GM18519 (cell line): Measurements from ENCODE around the gene RBBP5.

ENCODE experiments used
- ATAC-seq: cut with Tn5 transposase; IDR thresholded peaks from one replicate; pipeline ENCODE4 v1.9.1; 2021; ENCODE audit warnings: mild to moderate bottlenecking, moderate library complexity; ENCODE audit not compliant: unreplicated experiment, low FRiP score

RBBP5 gene

DNA sequence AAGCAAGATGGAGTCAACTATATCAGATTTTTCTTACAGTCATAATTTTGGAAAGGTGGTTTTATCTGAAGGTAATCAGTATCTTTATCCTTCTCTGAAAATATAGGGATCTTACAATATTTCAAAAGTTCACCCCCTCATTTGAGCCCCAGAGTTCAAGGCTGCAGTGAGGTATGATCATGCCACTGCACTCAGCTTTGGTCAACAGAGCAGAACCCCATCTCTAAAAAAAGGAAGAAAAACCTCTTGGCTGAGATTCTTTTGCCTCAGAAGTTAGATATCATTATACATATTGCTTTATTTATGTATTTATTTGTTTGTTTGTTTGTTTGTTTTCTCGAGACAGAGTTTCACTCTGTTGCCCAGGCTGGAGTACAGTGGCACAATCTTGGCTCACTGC lies 11.5 kb upstream of the RBBP5 start:
- no peak for ATAC-seq

DNA sequence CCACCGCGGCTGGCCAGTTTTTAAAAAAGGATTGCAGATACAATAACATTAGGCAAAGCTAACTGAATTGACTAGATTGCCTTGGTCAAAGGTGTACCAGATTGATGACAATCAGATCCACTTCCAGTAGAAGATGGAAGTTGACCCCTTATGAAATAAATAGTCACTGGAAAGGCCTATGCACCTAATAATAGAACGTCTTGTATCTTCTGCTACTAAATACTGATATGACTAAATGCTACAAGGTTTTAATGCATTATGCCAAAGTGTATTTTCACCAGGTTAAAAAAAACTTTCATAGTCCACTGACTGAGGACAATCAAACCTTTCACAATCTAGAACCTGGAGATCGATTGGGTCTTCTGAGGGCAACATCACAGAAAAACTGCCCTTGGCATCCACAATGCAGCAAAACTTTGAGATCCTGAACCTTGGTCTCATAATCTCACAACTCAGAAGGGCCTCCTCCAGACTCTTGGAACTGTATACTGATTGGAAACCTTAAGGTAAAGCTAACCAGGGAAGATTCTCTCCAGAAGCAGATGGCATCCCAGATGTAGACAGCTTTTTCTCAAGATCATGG lies 7.8 kb upstream of the RBBP5 start:
- no peak for ATAC-seq

DNA sequence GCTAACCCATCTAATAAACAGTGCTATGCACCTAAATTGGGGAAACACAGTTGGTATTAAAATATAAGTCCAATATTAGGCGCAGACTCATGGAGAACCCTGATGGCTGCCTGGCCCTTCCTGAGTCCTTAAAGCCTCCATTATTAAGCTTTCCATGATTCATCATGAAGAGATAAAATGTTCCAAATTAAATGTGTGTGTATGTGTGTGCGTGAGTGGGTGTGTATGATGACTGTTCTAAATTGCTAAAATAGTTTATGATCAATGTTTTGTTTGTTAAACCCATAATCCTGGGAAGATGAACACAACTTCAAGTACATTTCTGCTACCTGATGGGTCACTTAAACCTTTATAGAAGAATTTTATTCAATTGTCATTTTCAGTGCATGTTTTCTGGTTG lies 6.3 kb upstream of the RBBP5 start:
- no peak for ATAC-seq

DNA sequence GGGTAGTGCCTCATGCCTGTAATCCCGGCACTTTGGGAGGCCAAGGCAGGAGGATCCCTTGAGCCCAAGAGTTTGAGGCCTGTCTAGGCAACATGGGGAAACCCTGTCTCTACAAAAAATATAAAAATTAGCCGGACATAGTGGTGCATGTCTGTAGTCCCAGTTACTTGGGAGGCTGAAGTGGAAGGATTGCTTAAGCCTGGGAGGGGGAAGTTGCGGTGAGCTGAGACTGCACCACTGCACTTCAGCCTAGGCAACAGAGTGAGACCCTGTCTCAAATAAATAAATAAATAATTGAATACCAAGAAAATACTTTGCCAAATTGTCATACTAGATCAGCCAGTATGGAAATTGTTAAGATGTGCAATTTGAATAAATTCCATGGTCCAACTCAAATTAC lies 5.9 kb upstream of the RBBP5 start:
- no peak for ATAC-seq

DNA sequence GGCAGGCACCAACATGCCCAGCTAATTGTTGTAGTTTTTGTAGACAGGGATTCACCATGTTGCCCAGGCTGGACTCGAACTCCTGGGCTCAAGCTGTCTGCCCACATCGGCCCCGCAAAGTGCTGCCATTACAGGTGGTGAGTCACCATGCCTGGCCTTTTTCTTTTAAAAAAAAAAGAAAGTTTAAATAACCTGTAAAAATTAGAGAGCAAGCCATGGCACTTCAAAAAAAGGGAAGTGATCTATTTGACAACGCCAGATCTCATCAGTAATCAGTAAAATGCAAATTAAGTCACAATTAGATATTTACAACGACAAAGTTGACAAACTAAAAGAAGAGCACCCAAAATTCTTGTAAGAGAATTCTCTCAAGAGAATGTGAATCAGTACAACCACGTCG lies 2.9 kb upstream of the RBBP5 start:
- no peak for ATAC-seq

DNA sequence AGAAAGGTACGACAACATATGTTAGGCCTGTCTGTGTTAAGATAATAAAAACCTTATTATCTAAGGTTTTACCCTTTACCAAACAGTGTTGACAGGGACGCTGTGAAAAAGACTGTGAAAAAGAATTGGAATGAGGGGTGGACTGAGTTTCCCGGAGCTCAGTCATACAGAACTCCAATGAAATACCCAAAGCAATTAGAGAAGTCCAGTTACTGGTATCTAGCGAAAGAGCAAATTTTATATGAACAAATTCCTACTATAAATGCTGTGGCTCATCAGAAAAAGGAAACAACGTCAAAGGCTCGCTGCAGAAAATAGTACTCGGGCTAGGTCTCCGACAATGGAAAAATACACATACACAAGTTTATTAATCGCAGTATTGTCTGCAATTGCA lies 708 bp upstream of the RBBP5 start:
- ATAC-seq: no peak

DNA sequence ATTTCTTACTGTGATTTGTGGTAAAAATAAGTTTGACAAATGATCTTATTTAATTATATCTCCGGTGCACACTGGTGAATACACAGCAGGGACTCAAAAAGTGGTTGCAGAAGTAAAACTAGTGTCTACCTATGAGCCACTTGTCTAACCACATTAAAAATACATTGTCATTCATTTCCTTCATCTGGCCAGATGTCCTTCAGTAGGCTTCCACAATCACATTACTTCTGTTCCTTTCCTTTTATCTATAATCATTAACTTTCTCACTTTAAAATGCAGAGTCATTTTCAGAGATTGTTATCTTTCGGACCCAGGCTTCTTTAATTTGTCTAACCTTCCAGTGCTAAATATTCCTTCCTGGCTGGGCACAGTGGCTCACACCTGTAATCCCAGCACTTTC lies 3.0 kb downstream of the RBBP5 start:
- ATAC-seq: no peak

DNA sequence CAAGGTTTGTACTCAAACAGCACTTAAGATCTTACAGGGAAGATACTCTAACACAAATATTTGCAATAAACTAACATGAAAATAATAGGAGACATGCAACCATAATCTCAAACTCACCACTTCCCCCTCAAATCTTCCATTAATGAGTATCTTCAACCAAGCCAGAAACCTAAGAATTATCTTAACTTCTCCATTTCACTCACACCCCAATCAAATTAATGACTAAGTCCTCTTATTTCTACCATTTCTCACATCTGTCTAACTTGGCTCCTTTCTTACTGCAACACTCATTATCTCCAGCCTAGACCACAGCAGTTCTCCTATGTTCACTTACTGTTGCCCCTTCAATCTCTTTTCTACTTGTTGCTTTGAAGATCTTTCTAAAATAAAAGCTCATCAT lies 10.4 kb downstream of the RBBP5 start:
- no peak for ATAC-seq

DNA sequence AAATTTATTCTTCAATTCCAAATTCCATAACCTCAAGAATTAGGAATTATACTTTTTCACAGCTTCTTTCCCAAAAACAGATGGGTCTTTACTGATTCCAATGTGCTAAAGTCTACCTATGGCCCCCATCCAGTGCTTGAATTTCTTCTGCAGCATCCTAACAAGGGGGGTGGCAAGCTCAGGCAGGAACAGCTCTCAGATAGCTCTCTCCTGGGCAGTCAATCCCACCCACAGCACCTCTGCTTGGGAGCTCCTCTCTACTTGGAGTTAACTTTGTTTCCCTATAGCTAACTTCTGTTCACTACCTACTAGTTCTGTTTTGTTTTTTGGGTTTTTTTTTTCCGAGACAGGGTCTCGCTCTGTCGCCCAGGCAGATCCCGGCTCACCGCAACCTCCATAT lies 12.1 kb downstream of the RBBP5 start:
- no peak for ATAC-seq

DNA sequence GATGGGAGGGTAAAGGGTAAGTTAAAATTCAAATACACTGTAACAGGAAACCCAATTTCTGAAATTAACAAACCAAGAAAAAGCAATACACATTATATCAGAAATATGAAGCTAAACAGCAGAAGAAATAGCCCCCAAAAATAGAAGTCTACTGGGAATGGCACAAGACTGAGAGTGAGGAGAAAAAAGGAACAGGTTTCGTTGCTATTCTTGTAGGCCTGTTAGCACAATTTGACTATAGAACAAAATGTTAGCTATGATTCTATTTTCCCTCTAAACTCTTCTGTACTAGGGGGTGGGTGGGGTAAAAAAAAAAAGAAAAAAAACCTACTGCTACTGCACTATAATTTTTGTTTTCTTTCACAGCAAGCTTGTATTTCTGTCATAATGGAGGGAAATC lies 12.5 kb downstream of the RBBP5 start:
- no peak for ATAC-seq

DNA sequence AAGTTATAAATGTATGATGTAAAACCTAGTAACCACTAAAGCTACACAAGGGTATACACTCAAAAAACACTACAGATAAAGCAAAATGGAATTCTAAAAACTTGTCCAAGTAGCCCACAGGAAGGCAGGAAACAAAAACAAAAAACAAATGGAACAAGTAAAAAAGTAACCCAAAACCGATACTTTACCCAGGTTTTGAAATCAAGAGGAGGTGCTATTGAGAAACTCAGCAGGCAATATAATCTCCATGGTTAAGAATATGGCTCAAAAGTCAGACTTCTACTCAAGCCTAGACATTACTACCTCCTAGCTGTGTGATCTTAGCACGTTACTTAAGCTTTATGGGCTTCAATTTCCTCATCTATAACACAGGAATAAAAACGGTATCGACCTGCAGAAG lies 13.3 kb downstream of the RBBP5 start:
- no peak for ATAC-seq

DNA sequence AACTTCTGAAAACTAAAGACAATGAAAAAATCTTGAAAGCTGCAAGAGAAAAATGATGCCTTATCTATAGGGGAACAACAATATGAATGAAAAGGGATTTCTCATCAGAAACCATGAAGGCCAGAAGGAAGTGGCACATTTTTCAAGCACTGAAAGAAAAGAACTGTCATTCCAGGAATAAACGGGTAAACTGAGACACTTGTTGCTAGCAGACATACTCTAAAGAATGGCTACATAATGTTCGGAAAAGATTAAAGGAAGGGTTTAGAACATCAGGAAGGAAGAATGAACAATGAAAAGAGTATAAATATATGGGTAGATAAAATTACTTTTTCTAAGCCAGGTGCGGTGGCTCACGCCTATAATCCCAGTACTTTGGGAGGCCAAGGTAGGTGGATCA lies 14.5 kb downstream of the RBBP5 start:
- no peak for ATAC-seq

DNA sequence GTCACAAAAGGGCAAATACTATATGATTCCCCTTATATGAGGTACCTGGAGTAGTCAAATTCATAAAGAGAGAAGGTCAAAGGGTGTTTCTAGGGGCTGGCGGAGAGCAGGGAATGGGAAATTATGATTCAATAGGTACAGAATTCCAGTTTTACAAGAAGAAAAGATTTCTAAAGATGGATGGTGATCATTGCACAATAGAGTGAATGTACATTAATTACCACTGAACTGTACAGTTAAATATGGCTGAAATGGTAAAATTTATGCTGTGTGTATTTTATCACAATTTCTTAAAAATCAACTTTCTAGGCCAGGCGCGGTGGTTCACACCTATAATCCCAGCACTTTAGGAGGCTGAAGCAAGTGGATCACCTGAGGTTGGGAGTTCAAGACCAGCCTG lies 19.4 kb downstream of the RBBP5 start:
- ATAC-seq: no peak

DNA sequence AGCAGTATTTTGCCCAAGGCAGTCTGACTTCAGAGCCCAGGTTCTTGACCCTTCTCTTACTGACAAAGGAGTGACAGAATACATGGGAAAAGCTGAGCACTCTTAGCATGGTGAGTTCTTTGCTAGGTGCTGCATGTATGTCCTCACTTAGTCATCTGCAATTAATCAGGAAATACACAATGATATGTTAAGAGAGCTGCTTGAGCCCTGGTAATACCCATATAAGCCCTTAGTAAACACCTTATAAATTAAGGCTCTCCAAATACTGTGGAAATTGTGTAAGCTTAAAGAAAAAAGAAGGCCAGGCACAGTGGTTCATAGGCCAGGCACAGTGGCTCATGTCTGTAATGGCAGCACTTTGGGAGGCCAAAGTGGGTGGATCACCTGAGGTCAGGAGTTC lies 23.5 kb downstream of the RBBP5 start:
- no peak for ATAC-seq

DNA sequence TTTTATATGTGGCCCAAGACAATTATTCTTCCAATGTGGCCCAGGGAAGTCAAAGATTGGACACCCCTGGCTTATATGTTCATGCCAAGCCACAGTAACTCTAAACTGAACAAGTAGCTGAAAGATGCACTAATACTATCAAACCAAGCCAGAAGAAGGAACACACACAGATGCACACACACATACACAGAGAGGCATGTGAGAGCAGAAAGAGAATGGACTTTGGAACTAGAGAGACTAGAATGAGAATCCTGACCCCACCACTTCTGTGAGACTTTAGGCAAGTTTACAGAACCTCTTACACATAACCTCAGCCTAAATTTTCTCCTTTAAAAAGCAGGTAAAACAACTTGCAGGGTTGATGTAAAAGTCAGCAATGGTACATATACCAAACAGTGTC lies 26.4 kb downstream of the RBBP5 start:
- ATAC-seq: no peak

DNA sequence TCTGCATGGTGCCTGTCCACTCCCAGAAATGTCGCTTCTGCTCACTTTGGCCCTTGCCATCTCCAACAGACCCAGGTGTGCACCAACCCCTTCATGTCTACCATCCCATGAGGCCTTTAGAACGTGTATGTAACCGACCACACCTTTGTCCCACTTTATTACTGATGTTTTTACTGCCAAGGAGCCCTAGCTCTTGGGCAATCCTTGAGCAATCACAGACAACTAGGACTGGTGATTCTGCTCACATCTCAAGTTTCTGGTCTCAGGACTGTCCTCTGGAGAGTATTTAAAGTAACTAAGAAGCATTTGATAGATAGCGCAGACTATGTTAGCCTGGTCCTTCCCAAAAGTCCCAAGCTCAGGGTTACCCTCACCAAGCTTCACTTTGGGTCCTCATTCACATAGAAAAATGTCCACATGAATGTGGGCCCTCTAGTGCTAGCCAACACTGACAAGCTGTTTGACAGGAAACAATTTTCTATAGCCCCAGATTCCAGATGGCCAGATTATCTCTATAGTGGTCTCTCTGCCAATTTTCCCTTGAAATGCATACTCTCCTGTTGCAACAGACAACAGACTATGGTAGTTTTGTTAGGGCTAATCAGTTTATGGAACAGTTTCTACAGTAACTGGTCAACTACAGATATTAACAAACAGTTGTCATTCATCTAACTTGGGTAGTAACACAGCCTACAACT lies 30.6 kb downstream of the RBBP5 start:
- no peak for ATAC-seq

DNA sequence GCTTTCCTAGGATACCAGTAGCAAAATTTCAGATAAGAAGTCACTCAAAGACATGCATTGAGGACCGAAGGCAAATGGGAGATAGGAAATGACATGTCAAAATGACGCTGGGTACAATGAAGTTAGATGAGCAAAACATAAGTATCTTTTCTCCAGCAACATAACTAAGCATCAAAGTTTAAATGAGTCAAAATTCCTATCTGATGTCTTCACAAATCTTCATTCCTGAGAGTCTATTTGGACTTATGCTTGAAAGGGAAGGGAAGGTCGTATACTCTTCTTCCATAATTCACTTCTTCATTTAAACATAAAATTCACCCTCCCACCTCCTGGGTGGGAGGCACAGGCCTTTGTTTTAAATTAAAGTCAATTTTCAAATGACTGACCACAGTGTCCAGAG lies 33.4 kb downstream of the RBBP5 start:
- ATAC-seq: no peak

DNA sequence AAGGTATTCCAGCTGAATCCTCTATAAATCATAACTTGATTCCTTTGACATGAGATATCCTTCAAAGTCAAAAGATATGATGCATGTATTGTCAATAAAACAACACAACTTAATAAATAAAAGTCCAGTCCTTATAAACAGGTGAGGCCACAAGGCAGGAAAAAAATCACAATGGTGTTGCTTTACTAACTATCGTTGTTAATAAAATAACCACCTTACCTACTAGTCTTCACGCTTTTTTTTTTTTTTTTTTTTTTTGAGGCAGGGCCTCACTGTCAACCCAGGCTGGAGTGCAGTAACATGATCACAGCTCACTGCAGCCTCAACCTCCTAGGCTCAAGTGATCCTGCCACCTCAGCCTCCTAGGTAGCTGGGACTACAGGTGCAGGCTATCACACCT lies 37.4 kb downstream of the RBBP5 start, which contains the start of gene TMEM81:
Gene TMEM81, minus strand, starts transcription at position 101 of the 400 bp plus-strand sequence. CDS start 140 bp downstream, outside the sequence.
- ATAC-seq: no peak

DNA sequence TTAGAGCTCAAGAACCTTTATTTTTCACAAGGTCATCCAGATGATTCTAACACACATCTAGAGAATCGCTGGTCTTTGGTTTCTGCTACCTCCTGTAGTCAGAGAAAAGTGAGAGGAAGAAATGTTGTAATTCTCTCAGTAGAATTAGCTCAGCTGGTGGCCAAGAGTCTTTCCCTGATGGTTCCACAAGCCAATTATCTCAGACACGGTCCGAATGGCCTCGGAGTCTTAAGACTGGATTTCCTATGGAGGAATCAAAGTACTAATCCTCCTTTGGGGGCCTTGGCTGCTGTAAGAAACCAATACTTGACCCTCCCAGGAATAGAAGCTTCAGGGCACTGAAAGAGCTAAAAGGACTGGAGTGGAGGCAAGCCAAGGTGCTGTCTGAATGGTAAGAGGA lies 39.3 kb downstream of the RBBP5 start:
- no peak for ATAC-seq

DNA sequence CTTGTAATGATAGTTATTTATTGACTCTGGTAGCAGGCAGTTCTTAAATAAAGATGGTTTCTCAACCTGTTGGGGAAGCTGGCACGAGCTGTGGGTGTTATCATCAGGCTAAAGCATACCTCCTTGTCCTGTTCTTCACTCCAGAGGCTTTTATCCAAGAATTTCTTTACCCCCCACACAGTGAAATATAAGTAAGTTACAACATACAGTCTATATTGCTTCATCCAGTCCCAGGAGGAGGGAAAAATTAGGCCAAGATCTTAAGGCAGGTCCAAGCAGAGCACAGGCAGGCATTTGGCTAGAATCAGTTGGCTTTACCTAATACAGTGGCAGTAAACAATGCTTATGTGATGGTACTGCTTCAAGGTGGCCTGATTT lies 43.9 kb downstream of the RBBP5 start:
- ATAC-seq: no peak

DNA sequence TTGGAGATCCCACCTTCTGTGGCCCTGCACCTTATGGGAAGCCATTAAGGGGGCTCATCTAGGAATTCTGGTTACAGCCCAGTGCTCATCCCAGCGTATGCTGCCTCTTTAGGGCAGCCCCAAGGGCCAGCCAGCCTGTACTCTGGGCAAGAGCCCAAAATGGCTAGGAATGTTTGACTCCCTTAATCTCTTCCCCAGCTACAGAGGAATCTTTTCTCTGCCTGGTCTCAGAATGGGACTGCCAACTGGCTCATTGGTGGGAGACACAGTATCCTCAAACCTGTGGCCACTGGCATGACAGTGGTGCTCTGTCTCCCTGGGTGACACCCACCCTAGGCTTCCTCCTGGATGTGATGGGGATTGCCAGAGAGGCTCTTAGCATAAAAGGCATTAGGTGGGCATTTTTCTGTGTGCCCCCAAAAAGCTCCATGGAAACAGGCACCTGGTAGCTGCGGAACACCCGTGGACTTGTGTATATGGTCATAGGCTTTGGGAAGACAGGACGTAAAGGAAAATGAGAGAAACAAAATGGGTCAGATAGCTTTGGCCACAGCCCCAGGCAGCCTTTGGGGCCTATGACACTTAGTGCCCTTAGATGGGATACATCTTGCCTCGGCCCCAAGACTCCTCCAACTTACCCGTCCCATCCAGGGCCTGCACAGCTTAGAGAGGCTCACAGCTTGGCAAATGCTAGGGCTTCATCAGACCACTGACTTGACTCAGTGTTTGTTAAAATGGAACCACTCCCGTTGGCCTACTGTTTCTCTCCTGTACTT lies 44.4 kb downstream of the RBBP5 start:
- no peak for ATAC-seq

DNA sequence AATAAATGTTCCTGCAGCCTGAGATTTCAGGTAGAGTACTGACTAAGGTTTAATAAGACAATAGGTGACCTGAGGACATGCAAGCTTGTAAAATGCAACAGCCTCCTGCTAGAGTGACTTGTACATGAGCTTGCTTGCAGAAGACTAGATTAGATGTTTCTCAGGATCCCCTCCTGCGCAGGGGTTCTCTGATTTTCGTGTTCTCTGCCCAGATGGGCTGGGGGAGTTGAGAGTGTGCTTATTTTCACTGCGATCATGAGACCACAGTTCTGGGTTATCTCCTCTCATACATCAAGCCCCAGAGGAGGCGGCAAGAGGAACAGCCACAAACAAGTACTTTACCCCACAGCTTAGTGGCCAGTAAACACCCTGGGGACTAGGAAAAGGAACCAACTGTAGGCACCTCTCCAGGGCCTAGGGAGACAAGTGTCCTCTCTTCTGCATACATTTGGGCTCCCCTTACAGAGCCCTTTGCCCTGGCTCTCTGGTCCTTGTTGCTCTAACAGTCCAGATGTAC lies 45.5 kb downstream of the RBBP5 start:
- ATAC-seq: no peak
